ENCODE measurements around the gene APOL3. TPM values are rescaled to one million over a fixed set of nuclear protein-coding genes. Genes with fewer than 3 reads are reported as not detected.
"Not testable (repeated sequence)": the region's sequence is repeated elsewhere in the genome, so short reads cannot be mapped to it uniquely, and the experiment has no call there.

The APOL3 gene
- total RNA-seq, 5 donors from 2014 or later (not counting 1 experiment from before 2014, with no cell fraction given) = 152 to 191 (median 167) TPM

DNA sequence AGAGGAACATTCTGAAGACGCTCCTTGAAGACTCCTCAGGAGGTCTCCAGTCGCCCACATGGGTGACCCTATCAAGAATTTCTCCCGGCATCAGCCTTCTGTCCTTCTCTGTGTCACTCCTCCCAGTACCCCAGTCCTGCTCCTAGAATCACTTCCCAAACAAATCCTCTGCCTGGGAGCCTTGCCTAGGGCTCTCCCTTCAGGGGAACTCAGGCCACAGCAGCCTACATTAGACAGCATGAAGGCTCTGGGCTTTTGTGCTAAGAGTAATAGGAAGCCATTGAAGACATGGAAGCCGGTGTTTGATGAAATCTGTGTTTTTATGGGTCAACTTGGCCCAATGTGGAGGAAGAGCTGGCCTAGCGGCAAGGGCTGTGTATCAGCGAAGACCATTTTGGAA, 27.3 kb upstream of the APOL3 start:
- POLR2A ChIA-PET; DNase-seq; H3K4me3 ChIP-seq (ENCODE audit: control insufficient read depth in 1 of 2, extremely low read depth in 1 of 2, low read length in 1 of 2); H3K4me1 Mint-ChIP-seq; H3K9me3 Mint-ChIP-seq; H3K4me1 ChIP-seq (ENCODE audit: control insufficient read depth in 1 of 2, extremely low read depth in 1 of 2, insufficient read depth in 2 of 2, low read length in 2 of 2); H3K9me3 ChIP-seq; ATAC-seq (replicated peaks in 1 of 4); H3K27me3 Mint-ChIP-seq; H3K27ac ChIP-seq (ENCODE audit: low read length); CTCF ChIA-PET; H3K36me3 ChIP-seq (ENCODE audit: control insufficient read depth in 2 of 2, extremely low read depth in 1 of 2, insufficient read depth in 1 of 2, low read length in 1 of 2); H3K4me3 Mint-ChIP-seq; H3K27ac Mint-ChIP-seq; H3K36me3 Mint-ChIP-seq: not testable (repeated sequence)
- 93% methylated on average over 3 of the region's 6 CpGs for WGBS (ENCODE audit: insufficient coverage)
- peaks cover 0 to 24% of the 10 kb centered on the region in 2 experiments for H3K27me3 ChIP-seq (replicated peaks in 1 of 2; ENCODE audit: control insufficient read depth in 2 of 2, extremely low read depth in 1 of 2, insufficient read depth in 2 of 2, low read length in 1 of 2)

DNA sequence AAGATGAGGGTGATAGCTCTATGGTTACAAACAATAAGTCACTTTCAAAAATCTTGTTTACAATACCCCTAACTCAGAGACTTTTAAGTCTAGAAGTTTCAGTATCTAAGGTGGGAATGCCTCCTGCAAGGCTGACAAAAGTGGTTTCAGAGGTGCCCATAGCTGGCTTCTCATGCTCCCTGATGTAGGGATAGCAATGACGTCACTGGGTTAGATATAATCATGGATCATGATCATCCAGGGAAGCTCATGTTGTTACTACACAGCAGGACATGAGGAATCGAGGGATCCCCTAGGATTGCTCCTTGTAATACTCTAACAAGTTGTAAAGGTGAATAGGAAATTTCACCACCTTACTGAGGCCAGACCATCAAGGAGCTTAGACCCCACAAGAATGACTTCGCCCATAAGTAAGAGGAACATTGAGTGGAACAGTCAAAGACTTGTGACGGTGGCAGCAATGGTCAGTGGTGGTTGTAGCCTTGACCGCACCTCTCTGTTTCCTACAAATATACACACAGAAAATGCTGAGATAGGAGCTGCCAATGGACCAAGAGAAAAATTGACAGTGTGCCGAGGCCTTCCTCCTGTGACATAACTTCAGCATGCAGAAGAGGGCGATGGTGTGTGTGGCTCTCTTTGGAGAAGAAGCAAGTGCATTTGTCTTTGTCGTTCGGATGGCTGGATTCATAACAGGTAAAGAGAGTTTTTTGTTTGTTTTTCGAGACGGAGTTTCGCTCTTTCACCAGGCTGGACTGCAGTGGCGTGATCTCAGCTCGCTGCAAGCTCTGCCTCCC, 25.5 kb upstream of the APOL3 start:
- Mint-ChIP-seq H3K4me1 (no peaks in the 10 kb centered on the region), H3K4me3 (no peak overlapping the region), H3K36me3 (no peaks in the 10 kb centered on the region), H3K27me3 (peaks cover 0 to 3% of the 10 kb centered on the region in 2 donors), H3K9me3 (no peaks in the 10 kb centered on the region), H3K27ac (no peak overlapping the region)
- H3K27me3 ChIP-seq (replicated peaks in 1 of 2; ENCODE audit: control insufficient read depth in 2 of 2, extremely low read depth in 1 of 2, insufficient read depth in 2 of 2, low read length in 1 of 2) = peaks cover 0 to 20% of the 10 kb centered on the region in 2 experiments
- CTCF ChIA-PET = interaction anchor here in 1 of 2 donors (0.7 kb wide), 1 partner anchor 26 kb away, joined by 3 read pairs; no protein-coding TSS in a partner anchor
- no peaks in the 10 kb centered on the region for H3K9me3 ChIP-seq
- POLR2A ChIA-PET = no interaction called here
- 79% methylated on average over 8 of the region's 14 CpGs for WGBS (ENCODE audit: insufficient coverage)
- no peaks in the 10 kb centered on the region for H3K36me3 ChIP-seq (ENCODE audit: control insufficient read depth in 2 of 2, extremely low read depth in 1 of 2, insufficient read depth in 1 of 2, low read length in 1 of 2)
- ATAC-seq (replicated peaks in 1 of 4) (no peak), DNase-seq (no peak)
- no peak overlapping the region for H3K4me3 ChIP-seq (ENCODE audit: control insufficient read depth in 1 of 2, extremely low read depth in 1 of 2, low read length in 1 of 2)
- no peaks in the 10 kb centered on the region for H3K4me1 ChIP-seq (ENCODE audit: control insufficient read depth in 1 of 2, extremely low read depth in 1 of 2, insufficient read depth in 2 of 2, low read length in 2 of 2)
- no peak overlapping the region for H3K27ac ChIP-seq (ENCODE audit: low read length)

DNA sequence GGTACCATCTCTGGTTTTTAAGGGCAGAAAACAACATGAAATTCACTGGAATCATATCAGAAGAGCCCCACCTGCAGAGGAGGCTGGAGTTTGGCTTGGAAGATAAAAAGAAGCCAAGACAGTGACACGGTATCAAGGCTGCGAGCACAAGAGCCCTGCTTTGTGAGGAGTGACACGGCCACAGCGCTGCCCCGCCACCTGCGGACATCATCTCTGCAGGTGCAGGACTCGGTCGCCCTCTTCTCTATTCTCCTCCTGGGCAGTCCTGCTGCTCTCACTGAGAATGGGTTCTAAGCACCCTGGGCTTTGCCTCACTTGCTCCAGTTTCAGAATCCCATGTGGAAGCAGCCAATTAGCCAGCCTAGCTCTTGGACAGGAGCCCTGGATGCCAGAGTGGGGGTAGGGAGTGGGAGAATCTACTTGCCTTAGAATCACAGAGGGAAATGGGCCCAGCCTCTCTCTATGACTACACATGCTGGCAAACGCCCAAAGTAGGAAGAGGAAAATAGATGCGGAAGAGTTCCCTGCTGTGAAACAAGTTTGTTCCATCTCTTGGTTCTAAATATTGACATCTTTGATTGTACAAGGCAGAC, 24.0 kb upstream of the APOL3 start:
- POLR2A ChIA-PET = no interaction called here
- no peaks in the 10 kb centered on the region for H3K36me3 Mint-ChIP-seq
- ATAC-seq (replicated peaks in 1 of 4) (no peak), DNase-seq (no peak)
- H3K4me1 Mint-ChIP-seq = peaks cover 0 to 6% (median 4%) of the 10 kb centered on the region in 3 donors
- no peaks in the 10 kb centered on the region for H3K9me3 Mint-ChIP-seq
- H3K27me3 Mint-ChIP-seq = peaks cover 0 to 3% of the 10 kb centered on the region in 2 donors
- no peaks in the 10 kb centered on the region for H3K9me3 ChIP-seq
- H3K36me3 ChIP-seq (ENCODE audit: control insufficient read depth in 2 of 2, extremely low read depth in 1 of 2, insufficient read depth in 1 of 2, low read length in 1 of 2) = no peaks in the 10 kb centered on the region
- CTCF ChIA-PET = no interaction called here
- 92% methylated on average over 8 of the region's 10 CpGs for WGBS (ENCODE audit: insufficient coverage)
- no peak overlapping the region for H3K27ac ChIP-seq (ENCODE audit: low read length)
- H3K4me3 ChIP-seq (ENCODE audit: control insufficient read depth in 1 of 2, extremely low read depth in 1 of 2, low read length in 1 of 2) = no peak overlapping the region
- H3K27me3 ChIP-seq (replicated peaks in 1 of 2; ENCODE audit: control insufficient read depth in 2 of 2, extremely low read depth in 1 of 2, insufficient read depth in 2 of 2, low read length in 1 of 2) = peaks cover 0 to 17% of the 10 kb centered on the region in 2 experiments
- H3K4me1 ChIP-seq (ENCODE audit: control insufficient read depth in 1 of 2, extremely low read depth in 1 of 2, insufficient read depth in 2 of 2, low read length in 2 of 2) = peaks cover 0 to 6% of the 10 kb centered on the region in 2 experiments
- H3K27ac Mint-ChIP-seq = no peak overlapping the region
- no peak overlapping the region for H3K4me3 Mint-ChIP-seq

DNA sequence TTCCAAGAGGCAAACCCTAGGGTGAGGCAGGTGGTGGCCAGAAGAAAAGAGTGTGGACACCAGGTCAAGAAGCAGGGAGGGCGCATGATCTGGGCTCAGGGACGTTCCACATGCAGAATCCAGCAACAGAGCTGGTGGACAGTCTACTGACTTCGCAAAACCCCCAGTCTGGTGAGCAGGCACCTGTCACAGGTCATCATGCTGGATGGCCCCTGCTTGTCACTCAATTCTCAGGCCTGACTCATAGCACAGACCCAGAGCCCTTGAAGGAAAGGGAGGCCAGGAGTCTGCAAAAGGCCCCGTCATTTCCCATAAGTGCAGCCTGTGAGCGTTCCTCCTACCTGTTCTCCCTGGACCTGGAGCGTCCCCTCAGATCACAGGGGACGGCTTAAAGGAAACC, 22.9 kb upstream of the APOL3 start:
- CTCF ChIA-PET = no interaction called here
- H3K27me3 ChIP-seq (replicated peaks in 1 of 2; ENCODE audit: control insufficient read depth in 2 of 2, extremely low read depth in 1 of 2, insufficient read depth in 2 of 2, low read length in 1 of 2) = peaks cover 0 to 12% of the 10 kb centered on the region in 2 experiments

DNA sequence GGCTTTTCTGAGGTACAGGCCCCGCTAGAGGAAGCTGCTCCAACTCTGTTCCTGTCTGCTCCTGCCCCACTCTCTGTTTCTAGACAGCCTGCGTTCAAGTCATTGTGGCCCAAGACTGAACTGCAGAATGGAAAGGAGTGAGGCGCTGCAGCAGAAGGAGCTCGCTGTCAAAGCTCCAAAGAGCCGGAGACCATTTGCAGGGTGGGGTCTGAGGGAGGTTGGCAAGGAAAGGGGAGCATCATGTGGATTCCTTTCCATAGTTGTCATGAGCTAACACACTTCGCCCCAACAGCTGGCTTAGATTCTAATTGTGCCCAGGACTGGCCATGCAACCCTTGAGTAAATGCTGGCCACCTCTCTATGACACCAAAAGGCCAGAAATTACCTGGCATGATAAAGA, 22.3 kb upstream of the APOL3 start:
- POLR2A ChIA-PET = no interaction called here
- no peak for ATAC-seq (replicated peaks in 1 of 4)
- Histone ChIP-seq H3K4me3 (ENCODE audit: control insufficient read depth in 1 of 2, extremely low read depth in 1 of 2, low read length in 1 of 2) (no peak overlapping the region), H3K9me3 (no peaks in the 10 kb centered on the region), H3K4me1 (ENCODE audit: control insufficient read depth in 1 of 2, extremely low read depth in 1 of 2, insufficient read depth in 2 of 2, low read length in 2 of 2) (peaks cover 0 to 6% of the 10 kb centered on the region in 2 experiments), H3K36me3 (ENCODE audit: control insufficient read depth in 2 of 2, extremely low read depth in 1 of 2, insufficient read depth in 1 of 2, low read length in 1 of 2) (no peaks in the 10 kb centered on the region), H3K27me3 (replicated peaks in 1 of 2; ENCODE audit: control insufficient read depth in 2 of 2, extremely low read depth in 1 of 2, insufficient read depth in 2 of 2, low read length in 1 of 2) (peaks cover 0 to 9% of the 10 kb centered on the region in 2 experiments), H3K27ac (ENCODE audit: low read length) (no peak overlapping the region)
- 90% methylated on average over 5 of the region's 6 CpGs for WGBS (ENCODE audit: insufficient coverage)
- H3K36me3 Mint-ChIP-seq = no peaks in the 10 kb centered on the region
- peaks cover 0 to 3% of the 10 kb centered on the region in 2 donors for H3K27me3 Mint-ChIP-seq
- no peak for DNase-seq
- H3K4me3 Mint-ChIP-seq = no peak overlapping the region
- no peaks in the 10 kb centered on the region for H3K9me3 Mint-ChIP-seq
- H3K4me1 Mint-ChIP-seq = peaks cover 0 to 6% (median 4%) of the 10 kb centered on the region in 3 donors
- CTCF ChIA-PET = interaction anchor here in 1 of 2 donors (0.6 kb wide), 1 partner anchor 38 kb away, joined by 4 read pairs; no protein-coding TSS in a partner anchor
- H3K27ac Mint-ChIP-seq = no peak overlapping the region

More for the DNA sequence above, 22.9 kb upstream of the APOL3 start:
- H3K4me3 ChIP-seq (ENCODE audit: control insufficient read depth in 1 of 2, extremely low read depth in 1 of 2, low read length in 1 of 2) = no peak overlapping the region
- Mint-ChIP-seq H3K4me1 (peaks cover 0 to 6% (median 4%) of the 10 kb centered on the region in 3 donors), H3K4me3 (no peak overlapping the region), H3K27ac (no peak overlapping the region), H3K36me3 (no peaks in the 10 kb centered on the region), H3K27me3 (peaks cover 0 to 3% of the 10 kb centered on the region in 2 donors), H3K9me3 (no peaks in the 10 kb centered on the region)
- ATAC-seq (replicated peaks in 1 of 4) (no peak), DNase-seq (no peak)
- 91% methylated on average over 5 of the region's 7 CpGs for WGBS (ENCODE audit: insufficient coverage)
- H3K27ac ChIP-seq (ENCODE audit: low read length) = no peak overlapping the region
- H3K36me3 ChIP-seq (ENCODE audit: control insufficient read depth in 2 of 2, extremely low read depth in 1 of 2, insufficient read depth in 1 of 2, low read length in 1 of 2) = no peaks in the 10 kb centered on the region
- no peaks in the 10 kb centered on the region for H3K9me3 ChIP-seq
- peaks cover 0 to 6% of the 10 kb centered on the region in 2 experiments for H3K4me1 ChIP-seq (ENCODE audit: control insufficient read depth in 1 of 2, extremely low read depth in 1 of 2, insufficient read depth in 2 of 2, low read length in 2 of 2)
- POLR2A ChIA-PET = no interaction called here

DNA sequence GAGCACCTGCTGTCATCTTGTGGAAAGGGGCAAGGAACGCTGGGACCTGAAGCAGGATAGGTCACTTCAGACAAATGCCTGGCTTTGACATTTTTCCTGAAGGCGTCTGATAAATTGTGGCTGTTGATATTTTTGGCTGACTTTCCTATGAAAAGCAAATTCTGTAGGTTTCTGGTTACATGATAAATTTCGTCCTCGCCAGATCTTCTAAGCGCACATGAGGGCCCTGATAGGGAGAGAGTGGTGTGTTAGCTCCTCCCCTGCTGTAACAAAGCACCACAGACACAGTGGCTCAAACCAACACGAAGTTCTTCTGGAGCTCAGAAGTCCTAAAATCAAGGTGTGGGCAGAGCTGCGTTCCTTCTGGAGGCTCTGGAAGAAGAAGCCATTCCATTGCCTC, 21.5 kb upstream of the APOL3 start:
- Histone ChIP-seq H3K27me3 (replicated peaks in 1 of 2; ENCODE audit: control insufficient read depth in 2 of 2, extremely low read depth in 1 of 2, insufficient read depth in 2 of 2, low read length in 1 of 2) (peaks cover 0 to 9% of the 10 kb centered on the region in 2 experiments), H3K36me3 (ENCODE audit: control insufficient read depth in 2 of 2, extremely low read depth in 1 of 2, insufficient read depth in 1 of 2, low read length in 1 of 2) (no peaks in the 10 kb centered on the region), H3K9me3 (no peaks in the 10 kb centered on the region), H3K4me1 (ENCODE audit: control insufficient read depth in 1 of 2, extremely low read depth in 1 of 2, insufficient read depth in 2 of 2, low read length in 2 of 2) (peaks cover 0 to 6% of the 10 kb centered on the region in 2 experiments), H3K27ac (ENCODE audit: low read length) (no peak overlapping the region), H3K4me3 (ENCODE audit: control insufficient read depth in 1 of 2, extremely low read depth in 1 of 2, low read length in 1 of 2) (no peak overlapping the region)
- 70% methylated on average over 5 of the region's 7 CpGs for WGBS (ENCODE audit: insufficient coverage)
- no peak overlapping the region for H3K27ac Mint-ChIP-seq
- H3K4me3 Mint-ChIP-seq = no peak overlapping the region
- H3K4me1 Mint-ChIP-seq = peaks cover 0 to 6% (median 4%) of the 10 kb centered on the region in 3 donors
- DNase-seq (no peak), ATAC-seq (replicated peaks in 1 of 4) (no peak)
- peaks cover 0 to 3% of the 10 kb centered on the region in 2 donors for H3K27me3 Mint-ChIP-seq
- POLR2A ChIA-PET = no interaction called here
- CTCF ChIA-PET = interaction anchor here in 1 of 2 donors (1.2 kb wide), 1 partner anchor 223 kb away, joined by 4 read pairs; no protein-coding TSS in a partner anchor
- H3K9me3 Mint-ChIP-seq = no peaks in the 10 kb centered on the region
- no peaks in the 10 kb centered on the region for H3K36me3 Mint-ChIP-seq
